GM12864 (cell line): ENCODE measurements around the gene ITGA2.

Experiments
- DNase-seq: peaks from one replicate; pipeline ENCODE4 v3.0.0-alpha.2; 2011; ENCODE audit warnings: low read depth
- H3K4me3 ChIP-seq: 2 replicates; pipeline ENCODE4 v1.5.1; 2011; ENCODE audit warnings: mild to moderate bottlenecking, low read depth, low read length, control low read depth
- CTCF ChIP-seq: IDR thresholded peaks from 2 replicates; pipeline ENCODE4 v1.5.1; 2011; ENCODE audit warnings: low read depth, mild to moderate bottlenecking, moderate library complexity, low read length, control low read depth, inconsistent platforms; ENCODE audit errors: missing control alignments

The ITGA2 gene

GRCh38 chr5:53123702-53124101 lies 134.6 kb downstream of the ITGA2 start:
- DNase-seq = no peak
- no peak for TF ChIP-seq CTCF
- no peak overlapping the region for H3K4me3 ChIP-seq

DNA sequence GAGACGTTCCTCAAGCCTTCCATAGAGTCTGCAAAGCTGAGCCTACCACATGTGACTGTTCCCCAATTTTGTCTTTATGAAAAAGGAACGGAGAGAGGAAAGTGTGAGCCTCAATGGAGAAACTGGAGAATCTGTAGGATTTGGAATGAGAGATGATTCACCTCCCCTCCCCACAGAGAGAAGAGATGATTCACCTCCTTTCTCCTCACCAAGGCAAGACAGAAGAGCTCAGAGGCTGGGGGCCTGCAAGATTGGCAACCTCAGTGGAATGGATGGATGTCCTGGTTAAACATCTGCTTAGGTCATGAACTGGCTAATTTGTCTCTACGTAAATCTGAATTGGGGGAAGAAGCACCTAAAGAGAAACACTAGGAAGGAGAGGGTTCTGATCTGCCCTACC lies 137.4 kb downstream of the ITGA2 start:
- TF ChIP-seq CTCF = no peak
- DNase-seq = no peak
- H3K4me3 ChIP-seq = no peak overlapping the region

GRCh38 chr5:53127107-53127506 lies 138.0 kb downstream of the ITGA2 start:
- no peak for TF ChIP-seq CTCF

DNA sequence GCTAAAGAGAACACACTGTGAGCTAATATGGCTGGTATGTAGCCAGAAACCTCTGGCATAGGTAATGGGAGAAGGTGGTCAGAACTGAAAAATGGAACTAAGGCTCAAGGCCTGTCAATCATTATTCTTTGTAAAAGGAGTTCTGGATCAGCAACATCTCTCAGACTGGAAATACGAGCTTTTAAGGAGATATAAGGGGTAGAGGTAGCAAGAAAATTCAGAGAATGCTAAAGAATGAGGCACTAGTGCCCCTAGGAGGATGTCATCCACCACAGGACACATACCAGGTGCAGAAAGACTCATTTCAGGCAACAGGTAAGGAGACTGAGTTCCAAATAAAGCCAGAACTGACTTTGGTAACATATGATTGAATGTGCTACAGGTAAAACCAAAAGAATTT lies 139.3 kb downstream of the ITGA2 start:
- no peak for DNase-seq
- no peak overlapping the region for H3K4me3 ChIP-seq
- TF ChIP-seq CTCF = no peak

More at GRCh38 chr5:53127107-53127506, 138.0 kb downstream of the ITGA2 start:
- H3K4me3 ChIP-seq = no peak overlapping the region
- DNase-seq = no peak

GRCh38 chr5:53130266-53130665 lies 141.1 kb downstream of the ITGA2 start:
- no peak for TF ChIP-seq CTCF

DNA sequence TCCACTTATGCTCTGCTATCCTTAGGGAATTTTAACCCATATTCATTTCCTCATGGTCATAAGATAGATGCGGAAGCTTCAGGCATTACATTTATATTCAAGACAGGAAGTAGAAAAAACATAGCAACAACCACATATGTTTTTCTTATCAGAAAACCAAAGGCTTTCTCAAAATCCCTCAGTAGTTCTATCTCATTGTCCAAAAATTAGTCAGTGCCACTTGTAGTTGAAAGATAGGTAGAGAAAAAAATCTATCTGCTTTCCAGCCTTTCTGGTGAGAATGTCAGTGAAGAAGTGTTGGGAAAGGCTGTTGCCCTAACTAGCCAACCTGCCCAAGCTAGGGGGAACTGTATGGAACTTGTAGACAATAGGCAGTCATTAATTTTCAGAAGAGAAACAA lies 143.9 kb downstream of the ITGA2 start:
- no peak for TF ChIP-seq CTCF
- H3K4me3 ChIP-seq = no peak overlapping the region
- DNase-seq = no peak

More at GRCh38 chr5:53130266-53130665, 141.1 kb downstream of the ITGA2 start:
- no peak overlapping the region for H3K4me3 ChIP-seq
- DNase-seq = no peak
